Sigmoid colon (tissue), 7 donors: ENCODE measurements around the gene NTM. TPM values are rescaled to one million over a fixed set of nuclear protein-coding genes. Genes with fewer than 3 reads are reported as not detected.

Source experiments
- DNase-seq: peaks from one replicate; pipeline ENCODE4 v3.0.0-alpha.2; 2019
- H3K27ac ChIP-seq, 4 donors: fragments of 200-600 bp; sonication (generic); one replicate each; pipeline ENCODE4 v1.5.1; 2016 to 2019; ENCODE audit warnings: mild to moderate bottlenecking in 1 of 4
- H3K27me3 ChIP-seq, 3 donors: fragments of 200-600 bp; sonication (generic); one replicate each; pipeline ENCODE4 v1.5.1; 2019; ENCODE audit warnings: mild to moderate bottlenecking in 1 of 3
- H3K36me3 ChIP-seq, 4 donors: fragments of 200-600 bp; sonication (generic); one replicate each; pipeline ENCODE4 v1.5.1; 2016 to 2019
- H3K4me1 ChIP-seq, 4 donors: fragments of 200-600 bp; sonication (generic); one replicate each; pipeline ENCODE4 v1.5.1; 2017 to 2019
- H3K4me3 ChIP-seq, 4 donors: fragments of 200-600 bp; sonication (generic); one replicate each; pipeline ENCODE4 v1.5.1; 2017 to 2019; ENCODE audit warnings: mild to moderate bottlenecking in 2 of 4, moderate library complexity in 1 of 4
- H3K9me3 ChIP-seq, 4 donors: fragments of 200-600 bp in 3 of 4; sonication (generic) in 3 of 4; one replicate each; pipeline versions ENCODE4 v1.5.1 to v1.6.1; 2013 to 2019
- EP300 ChIP-seq, 4 donors: sonication (generic); formaldehyde crosslinking; IDR thresholded peaks; one replicate each; pipeline ENCODE4 v1.6.1; 2017; ENCODE audit warnings: antibody characterized with exemption in 4 of 4
- POLR2A ChIP-seq, 2 donors: fragments of 450-650 bp; IDR thresholded peaks; one replicate each; pipeline ENCODE4 v1.6.1; 2016; ENCODE audit warnings: antibody characterized with exemption in 2 of 2, mild to moderate bottlenecking in 2 of 2, moderate library complexity in 2 of 2
- POLR2AphosphoS5 ChIP-seq, 4 donors: sonication (generic); formaldehyde crosslinking; IDR thresholded peaks; one replicate each; pipeline ENCODE4 v1.6.1; 2017; ENCODE audit warnings: antibody characterized with exemption in 4 of 4
- WGBS, 2 donors: extraction: QIAGEN DNeasy Blood & Tissue Kit; methylation state at CpG; one replicate each; pipeline ENCODE4 v1.1.7; 2013; 5-methylcytosine and 5-hydroxymethylcytosine counted together
- intact Hi-C: fragments of 100-400 bp; cut with DNase I; formaldehyde crosslinking; loops from one replicate; pipeline ENCODE4 v1.15.1; 2023
- polyA plus RNA-seq, 3 donors: library from polyadenylated mRNA; stranded (reverse); fragments of 200-250 nt; gene quantifications; one replicate each; pipeline ENCODE4 v1.2.3, GENCODE V29; 2013
- total RNA-seq, 4 donors: library from RNA; depleted of rRNA; stranded (reverse); fragments of >200 nt; gene quantifications; one replicate each; pipeline ENCODE4 v1.1.0, GENCODE V29; 2016
- TF ChIP-seq, protein P1 (sequence below), 4 experiments: fragments of 450-650 bp in 3 of 4; fragments of 200-600 bp in 1 of 4; IDR thresholded peaks; one replicate each; pipeline ENCODE4 v1.5.1; 2016 to 2019; ENCODE audit warnings: antibody characterized with exemption in 4 of 4, mild to moderate bottlenecking in 3 of 4, moderate library complexity in 2 of 4
- donor health status: healthy with polysubstance abuse.
- donor health status: Bipolar disorder and iron deficiency.
- donor health status: healthy.

Gene NTM
- total and polyA plus RNA-seq, 7 donors = 0.96 to 18.3 (median 6.4) TPM; not detected in 1

DNA sequence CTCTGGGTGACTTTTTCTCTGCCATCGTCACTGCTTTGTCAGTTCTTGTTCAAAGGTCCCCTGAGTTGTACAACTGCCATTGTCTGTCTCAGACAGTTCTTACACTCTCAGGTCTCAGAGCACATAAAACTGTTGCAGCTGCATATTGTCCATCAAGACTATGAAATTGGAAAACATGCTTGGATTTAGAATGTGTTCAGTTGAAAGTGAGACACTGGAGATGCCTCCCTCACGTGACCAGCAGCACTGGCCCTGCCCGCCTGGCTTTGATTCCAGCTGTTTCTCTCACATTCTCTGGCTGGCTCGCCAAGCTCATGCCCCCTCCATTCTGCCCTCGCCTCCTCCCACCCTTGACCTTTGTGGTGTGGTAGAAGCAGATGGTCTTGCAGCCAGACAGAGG, 244.2 kb downstream of the NTM start:
- H3K4me1 ChIP-seq = no peaks in the 10 kb centered on the region
- intact Hi-C loops = no loop called here
- no peak for DNase-seq
- H3K4me3 ChIP-seq = no peak overlapping the region
- TF ChIP-seq EP300 (IDR thresholded peaks at IDR 0.05) (no peak), POLR2A (IDR thresholded peaks at IDR 0.05) (no peak), POLR2AphosphoS5 (IDR thresholded peaks at IDR 0.05) (no peak)
- TF ChIP-seq, protein P1, sequence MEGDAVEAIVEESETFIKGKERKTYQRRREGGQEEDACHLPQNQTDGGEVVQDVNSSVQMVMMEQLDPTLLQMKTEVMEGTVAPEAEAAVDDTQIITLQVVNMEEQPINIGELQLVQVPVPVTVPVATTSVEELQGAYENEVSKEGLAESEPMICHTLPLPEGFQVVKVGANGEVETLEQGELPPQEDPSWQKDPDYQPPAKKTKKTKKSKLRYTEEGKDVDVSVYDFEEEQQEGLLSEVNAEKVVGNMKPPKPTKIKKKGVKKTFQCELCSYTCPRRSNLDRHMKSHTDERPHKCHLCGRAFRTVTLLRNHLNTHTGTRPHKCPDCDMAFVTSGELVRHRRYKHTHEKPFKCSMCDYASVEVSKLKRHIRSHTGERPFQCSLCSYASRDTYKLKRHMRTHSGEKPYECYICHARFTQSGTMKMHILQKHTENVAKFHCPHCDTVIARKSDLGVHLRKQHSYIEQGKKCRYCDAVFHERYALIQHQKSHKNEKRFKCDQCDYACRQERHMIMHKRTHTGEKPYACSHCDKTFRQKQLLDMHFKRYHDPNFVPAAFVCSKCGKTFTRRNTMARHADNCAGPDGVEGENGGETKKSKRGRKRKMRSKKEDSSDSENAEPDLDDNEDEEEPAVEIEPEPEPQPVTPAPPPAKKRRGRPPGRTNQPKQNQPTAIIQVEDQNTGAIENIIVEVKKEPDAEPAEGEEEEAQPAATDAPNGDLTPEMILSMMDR (IDR thresholded peaks at IDR 0.05) = no peak
- H3K36me3 ChIP-seq = no peaks in the 10 kb centered on the region
- no peak overlapping the region for H3K27ac ChIP-seq
- no peaks in the 10 kb centered on the region for H3K27me3 ChIP-seq
- no peaks in the 10 kb centered on the region for H3K9me3 ChIP-seq
- 55 to 65% methylated on average over 5 of the region's 5 CpGs for WGBS, 2 donors

DNA sequence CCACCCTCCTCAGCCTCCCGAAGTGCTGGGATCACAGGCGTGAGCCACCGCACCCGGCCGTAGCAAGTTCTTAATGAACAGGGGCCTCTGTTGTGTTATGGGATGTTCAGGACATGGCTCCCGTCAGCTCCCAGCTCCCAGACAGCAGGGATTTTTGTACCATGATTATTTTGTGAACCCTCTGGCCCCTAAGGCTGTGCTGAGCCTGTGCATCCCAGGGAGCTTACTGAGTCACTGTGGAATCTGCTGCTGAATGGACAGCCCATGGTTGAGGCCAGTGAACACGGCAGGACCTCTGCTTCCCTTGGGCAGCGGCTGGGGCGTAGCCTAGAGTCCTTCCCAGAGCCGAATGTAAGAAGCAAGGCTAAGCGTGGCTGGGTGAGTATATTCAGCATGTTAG, 245.2 kb downstream of the NTM start:
- H3K9me3 ChIP-seq = no peaks in the 10 kb centered on the region
- no peak for DNase-seq
- intact Hi-C loops = no loop called here
- no peaks in the 10 kb centered on the region for H3K36me3 ChIP-seq
- H3K4me1 ChIP-seq = no peaks in the 10 kb centered on the region
- TF ChIP-seq POLR2A (IDR thresholded peaks at IDR 0.05) (no peak), POLR2AphosphoS5 (IDR thresholded peaks at IDR 0.05) (no peak), EP300 (IDR thresholded peaks at IDR 0.05) (no peak)
- TF ChIP-seq, protein P1 (IDR thresholded peaks at IDR 0.05) = no peak
- no peak overlapping the region for H3K27ac ChIP-seq
- no peak overlapping the region for H3K4me3 ChIP-seq
- 85 to 86% methylated on average over 11 of the region's 11 CpGs for WGBS, 2 donors
- no peaks in the 10 kb centered on the region for H3K27me3 ChIP-seq

DNA sequence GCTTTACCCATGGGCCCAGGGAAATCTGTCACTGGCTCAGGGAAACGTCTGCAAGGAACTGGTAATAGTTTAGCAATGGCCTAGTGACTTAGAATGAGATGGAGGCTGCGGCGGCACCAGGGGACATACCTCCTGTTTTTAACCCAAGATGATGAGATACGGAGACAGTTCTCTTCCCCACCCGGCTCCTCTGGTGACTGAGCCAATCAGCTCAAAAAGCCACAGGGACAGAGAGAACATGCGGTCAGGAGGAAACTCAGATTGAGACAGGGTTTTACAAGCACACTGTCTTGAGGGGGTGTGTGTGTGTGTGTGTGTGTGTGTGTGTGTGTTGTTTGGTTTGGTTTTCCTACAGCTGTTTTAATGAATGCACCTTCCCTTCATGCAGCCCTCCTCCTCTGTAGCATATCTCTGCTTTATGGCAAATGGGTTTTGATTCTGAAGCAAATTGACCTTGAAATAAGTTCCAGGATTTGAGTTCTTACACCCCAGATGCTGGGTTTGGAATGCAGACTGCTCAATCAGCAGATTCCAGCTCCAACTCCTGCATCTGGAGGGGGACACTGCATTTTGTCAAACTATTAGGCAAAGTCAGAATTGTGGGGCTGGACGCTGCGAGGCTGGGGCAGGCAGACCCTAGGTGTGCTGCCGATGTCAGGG, 246.2 kb downstream of the NTM start:
- Histone ChIP-seq H3K9me3 (no peaks in the 10 kb centered on the region), H3K4me1 (no peaks in the 10 kb centered on the region), H3K36me3 (no peaks in the 10 kb centered on the region), H3K27me3 (no peaks in the 10 kb centered on the region), H3K27ac (no peak overlapping the region), H3K4me3 (no peak overlapping the region)
- intact Hi-C loops = no loop called here
- WGBS, 2 donors = 51 to 58% methylated on average over 9 of the region's 9 CpGs
- no peak for DNase-seq
- TF ChIP-seq, protein P1 (IDR thresholded peaks at IDR 0.05) = no peak

DNA sequence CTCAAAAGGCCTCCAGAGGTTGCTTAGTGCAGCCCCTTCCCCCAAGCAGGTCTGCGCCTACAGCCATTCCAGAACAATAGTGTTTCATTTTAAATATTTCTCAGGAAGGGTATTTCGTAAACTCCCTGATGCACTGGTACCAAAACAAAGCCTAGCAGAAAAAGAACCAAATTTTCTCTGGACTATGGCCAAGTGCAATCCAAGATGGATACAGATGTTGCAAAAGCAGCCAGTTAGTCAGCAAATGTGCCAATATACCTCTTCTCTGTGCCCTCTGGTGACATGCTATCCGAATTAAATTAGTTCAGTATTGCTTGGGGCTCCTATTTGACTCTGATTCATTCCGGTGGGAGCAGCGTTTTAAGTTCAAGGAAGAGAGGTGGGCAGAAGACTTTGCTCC, 247.8 kb downstream of the NTM start:
- Histone ChIP-seq H3K4me1 (no peaks in the 10 kb centered on the region), H3K27ac (no peak overlapping the region), H3K27me3 (no peaks in the 10 kb centered on the region), H3K36me3 (no peaks in the 10 kb centered on the region), H3K4me3 (no peak overlapping the region), H3K9me3 (no peaks in the 10 kb centered on the region)
- TF ChIP-seq, protein P1 (IDR thresholded peaks at IDR 0.05) = no peak
- TF ChIP-seq EP300 (IDR thresholded peaks at IDR 0.05) (no peak), POLR2A (IDR thresholded peaks at IDR 0.05) (no peak), POLR2AphosphoS5 (IDR thresholded peaks at IDR 0.05) (no peak)
- 82 to 85% methylated on average over 5 of the region's 5 CpGs for WGBS, 2 donors
- intact Hi-C loops = no loop called here
- no peak for DNase-seq

DNA sequence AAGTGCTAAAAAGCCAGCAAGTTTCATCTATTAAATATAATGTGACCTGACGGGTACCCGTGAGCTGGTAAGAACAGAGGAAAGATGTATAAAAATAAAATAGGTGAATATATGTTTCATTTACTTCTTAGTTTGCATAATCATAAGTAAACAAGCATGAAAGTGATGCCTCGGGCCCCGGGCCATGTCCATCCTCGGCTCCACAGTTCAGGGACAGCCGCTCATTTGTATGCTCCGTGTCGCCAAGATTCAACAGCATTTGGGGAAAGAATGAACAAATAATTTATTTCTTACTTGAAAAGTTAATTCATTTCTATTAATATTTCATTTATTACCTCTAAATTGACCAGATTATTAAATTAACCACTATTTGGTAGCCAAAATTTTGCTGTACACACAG, 251.8 kb downstream of the NTM start:
- no peak overlapping the region for H3K4me3 ChIP-seq
- H3K27ac ChIP-seq = no peak overlapping the region
- WGBS, 2 donors = 84 to 89% methylated on average over 8 of the region's 8 CpGs
- intact Hi-C loops = no loop called here
- TF ChIP-seq POLR2AphosphoS5 (IDR thresholded peaks at IDR 0.05) (no peak), POLR2A (IDR thresholded peaks at IDR 0.05) (no peak), EP300 (IDR thresholded peaks at IDR 0.05) (no peak)
- TF ChIP-seq, protein P1 (IDR thresholded peaks at IDR 0.05) = no peak
- H3K36me3 ChIP-seq = no peaks in the 10 kb centered on the region
- no peaks in the 10 kb centered on the region for H3K4me1 ChIP-seq
- DNase-seq = no peak
- no peaks in the 10 kb centered on the region for H3K9me3 ChIP-seq
- H3K27me3 ChIP-seq = no peaks in the 10 kb centered on the region
